IPS-20b (cell line): ENCODE data around the gene VPS11.

ENCODE experiments used
- H3K27ac ChIP-seq: one replicate; pipeline ENCODE4 v1.5.1; 2013; ENCODE audit warnings: low read length
- H3K27me3 ChIP-seq: 2 replicates; pipeline ENCODE4 v1.6.1; 2013; ENCODE audit warnings: mild to moderate bottlenecking, low read length, inconsistent platforms; ENCODE audit not compliant: insufficient read depth
- H3K36me3 ChIP-seq: 2 replicates; pipeline ENCODE4 v1.6.1; 2013; ENCODE audit warnings: low read depth, mild to moderate bottlenecking, inconsistent platforms, low read length, moderate library complexity; ENCODE audit not compliant: insufficient read depth
- H3K4me1 ChIP-seq: 2 replicates; pipeline ENCODE4 v1.6.1; 2013; ENCODE audit warnings: mild to moderate bottlenecking, control low read depth, inconsistent platforms, low read length, moderate library complexity; ENCODE audit not compliant: insufficient read depth
- H3K4me3 ChIP-seq: 2 replicates; pipeline ENCODE4 v1.5.1; 2013; ENCODE audit warnings: mild to moderate bottlenecking, low read length, inconsistent platforms
- H3K9ac ChIP-seq: 2 replicates; pipeline ENCODE4 v1.6.1; 2013; ENCODE audit warnings: low read depth, mild to moderate bottlenecking, inconsistent platforms, low read length, moderate library complexity
- H3K9me3 ChIP-seq: 2 replicates; pipeline ENCODE4 v1.6.1; 2013; ENCODE audit warnings: mild to moderate bottlenecking, low read depth, low read length, inconsistent platforms; ENCODE audit not compliant: insufficient read depth

The VPS11 gene

GRCh38 chr11:119108857-119109221 is 41.2 kb downstream of the VPS11 start:
- H3K4me1 ChIP-seq = peaks cover 7% of the 10 kb centered on the region; the same call in 1 of the 2 replicates
- no peaks in the 10 kb centered on the region for H3K36me3 ChIP-seq
- no peak overlapping the region for H3K4me3 ChIP-seq
- H3K9me3 ChIP-seq = no peaks in the 10 kb centered on the region
- H3K9ac ChIP-seq = no peak overlapping the region
- H3K27ac ChIP-seq = no peak overlapping the region
- H3K27me3 ChIP-seq = peaks cover 24% of the 10 kb centered on the region

DNA sequence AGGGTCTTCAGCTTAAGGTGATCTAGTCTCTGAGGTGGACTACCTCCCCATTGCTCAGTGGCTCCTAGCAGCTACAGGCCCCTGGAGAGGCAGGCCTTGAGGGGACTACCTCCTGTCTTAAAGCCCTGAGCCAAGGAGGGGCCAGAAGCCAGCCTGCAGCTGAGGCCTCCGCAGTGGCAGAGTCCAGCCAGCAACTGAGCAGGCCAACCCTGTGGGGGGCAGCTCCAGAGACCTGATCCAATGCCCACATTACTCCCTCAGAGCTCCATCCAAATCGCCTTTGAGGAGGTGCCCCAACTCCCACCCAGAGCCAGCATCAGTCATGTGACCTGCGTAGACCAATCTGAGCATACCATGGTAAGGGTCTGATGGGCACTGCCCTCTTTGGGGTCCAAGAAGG is 42.2 kb downstream of the VPS11 start:
- H3K36me3 ChIP-seq = no peaks in the 10 kb centered on the region
- H3K9ac ChIP-seq = no peak overlapping the region
- peaks cover 24% of the 10 kb centered on the region for H3K27me3 ChIP-seq
- H3K9me3 ChIP-seq = no peaks in the 10 kb centered on the region
- H3K4me1 ChIP-seq = peaks cover 7% of the 10 kb centered on the region; the same call in 1 of the 2 replicates
- H3K4me3 ChIP-seq = no peak overlapping the region
- H3K27ac ChIP-seq = no peak overlapping the region

- H3K9me3 ChIP-seq = no peaks in the 10 kb centered on the region
- no peak overlapping the region for H3K27ac ChIP-seq
- no peak overlapping the region for H3K4me3 ChIP-seq
- H3K27me3 ChIP-seq = peaks cover 24% of the 10 kb centered on the region
- peaks cover 7% of the 10 kb centered on the region; the same call in 1 of the 2 replicates for H3K4me1 ChIP-seq
- H3K36me3 ChIP-seq = no peaks in the 10 kb centered on the region
- no peak overlapping the region for H3K9ac ChIP-seq
Measured at GRCh38 chr11:119110439-119110838, 42.8 kb downstream of the VPS11 start.

- no peaks in the 10 kb centered on the region for H3K9me3 ChIP-seq
- H3K27me3 ChIP-seq = peaks cover 24% of the 10 kb centered on the region
- no peak overlapping the region for H3K4me3 ChIP-seq
- no peaks in the 10 kb centered on the region for H3K36me3 ChIP-seq
- H3K9ac ChIP-seq = no peak overlapping the region
- no peak overlapping the region for H3K27ac ChIP-seq
- peaks cover 4% of the 10 kb centered on the region; the same call in 1 of the 2 replicates for H3K4me1 ChIP-seq
Measured at GRCh38 chr11:119111361-119111925, 43.8 kb downstream of the VPS11 start.

DNA sequence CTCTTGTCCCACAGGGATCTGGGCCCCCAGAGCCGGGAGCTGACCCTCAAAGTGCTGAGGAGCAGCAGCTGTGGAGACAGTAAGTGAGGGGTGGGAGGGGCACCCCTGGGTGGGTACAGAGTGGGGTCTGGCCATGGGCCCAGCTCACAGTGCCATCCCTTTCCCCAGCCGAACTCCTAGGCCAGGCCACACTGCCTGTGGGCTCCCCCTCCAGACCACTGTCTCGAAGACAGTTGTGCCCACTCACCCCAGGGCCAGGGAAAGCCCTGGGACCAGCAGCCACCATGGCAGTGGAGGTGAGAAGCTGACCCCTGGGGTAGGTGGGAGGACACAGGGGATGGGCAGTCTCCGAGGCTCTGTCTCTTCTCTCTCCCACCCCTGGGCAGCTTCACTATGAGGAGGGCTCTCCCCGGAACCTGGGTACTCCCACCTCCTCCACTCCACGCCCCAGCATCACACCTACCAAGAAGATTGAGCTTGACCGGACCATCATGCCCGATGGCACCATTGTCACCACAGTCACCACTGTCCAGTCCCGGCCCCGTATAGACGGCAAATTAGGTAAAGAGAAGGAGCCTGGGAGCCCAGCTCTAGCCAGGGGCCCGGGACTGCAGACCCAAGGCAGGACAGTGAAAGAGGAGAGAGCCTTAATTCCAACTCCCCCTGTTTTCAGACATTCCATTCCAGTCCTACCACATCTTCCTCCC is 44.8 kb downstream of the VPS11 start:
- H3K9ac ChIP-seq = no peak overlapping the region

DNA sequence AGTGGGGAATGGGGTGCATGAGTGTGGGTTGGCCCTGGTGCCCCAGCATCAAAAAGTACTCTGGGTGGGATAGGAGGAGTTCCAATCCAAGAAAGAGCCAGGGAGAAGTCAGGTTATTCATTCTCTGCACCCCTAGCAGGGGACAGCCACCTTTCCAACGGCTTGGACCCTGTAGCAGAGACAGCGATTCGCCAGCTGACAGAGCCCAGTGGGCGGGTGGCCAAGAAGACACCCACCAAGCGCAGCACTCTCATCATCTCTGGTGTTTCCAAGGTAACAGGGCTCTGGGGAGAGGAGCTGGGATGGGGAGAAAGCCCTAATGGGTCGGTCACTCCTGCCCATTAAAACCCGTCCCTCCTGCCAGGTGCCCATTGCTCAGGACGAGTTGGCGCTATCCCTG is 46.1 kb downstream of the VPS11 start:
- no peaks in the 10 kb centered on the region for H3K9me3 ChIP-seq
- H3K27ac ChIP-seq = no peak overlapping the region
- H3K36me3 ChIP-seq = no peaks in the 10 kb centered on the region
- H3K4me3 ChIP-seq = no peak overlapping the region
- no peak overlapping the region for H3K9ac ChIP-seq
- no peaks in the 10 kb centered on the region for H3K4me1 ChIP-seq
- peaks cover 9% of the 10 kb centered on the region for H3K27me3 ChIP-seq

More for the DNA sequence above, 44.8 kb downstream of the VPS11 start:
- H3K4me1 ChIP-seq = no peaks in the 10 kb centered on the region
- H3K27ac ChIP-seq = no peak overlapping the region
- no peaks in the 10 kb centered on the region for H3K9me3 ChIP-seq
- no peak overlapping the region for H3K4me3 ChIP-seq
- no peaks in the 10 kb centered on the region for H3K36me3 ChIP-seq
- peaks cover 21% of the 10 kb centered on the region for H3K27me3 ChIP-seq

GRCh38 chr11:119114351-119114750 is 46.7 kb downstream of the VPS11 start:
- H3K4me1 ChIP-seq = no peaks in the 10 kb centered on the region
- H3K36me3 ChIP-seq = no peaks in the 10 kb centered on the region
- no peak overlapping the region for H3K4me3 ChIP-seq
- peaks cover 3% of the 10 kb centered on the region; the same call in 1 of the 2 replicates for H3K27me3 ChIP-seq
- H3K9me3 ChIP-seq = no peaks in the 10 kb centered on the region
- no peak overlapping the region for H3K27ac ChIP-seq
- no peak overlapping the region for H3K9ac ChIP-seq

- Histone ChIP-seq H3K9me3 (no peaks in the 10 kb centered on the region), H3K27ac (no peak overlapping the region), H3K4me3 (no peak overlapping the region), H3K9ac (no peak overlapping the region), H3K4me1 (peaks cover 2% of the 10 kb centered on the region; the same call in 1 of the 2 replicates), H3K36me3 (no peaks in the 10 kb centered on the region), H3K27me3 (no peaks in the 10 kb centered on the region)
Measured at GRCh38 chr11:119115484-119116234, 48.0 kb downstream of the VPS11 start.

DNA sequence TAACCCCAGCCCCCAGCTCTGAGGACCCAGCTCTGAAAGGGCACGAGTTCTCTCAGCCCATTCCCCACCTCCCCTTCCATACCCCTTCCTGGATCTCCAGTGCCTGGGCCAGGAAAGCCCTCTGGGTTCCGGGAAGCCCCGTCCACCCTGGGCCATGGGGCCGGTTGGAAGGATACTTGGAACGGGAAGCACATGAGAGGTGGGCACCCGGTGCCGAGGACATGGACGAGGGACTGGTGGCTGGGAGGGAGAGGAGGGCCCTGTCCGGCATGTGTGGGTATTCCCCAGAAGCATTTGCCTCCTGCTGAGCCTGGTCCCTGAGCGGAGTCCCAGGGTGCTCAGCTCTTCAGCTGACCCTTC is 48.6 kb downstream of the VPS11 start:
- no peak overlapping the region for H3K4me3 ChIP-seq
- no peak overlapping the region for H3K27ac ChIP-seq
- H3K36me3 ChIP-seq = no peaks in the 10 kb centered on the region
- H3K9me3 ChIP-seq = no peaks in the 10 kb centered on the region
- no peaks in the 10 kb centered on the region for H3K27me3 ChIP-seq
- H3K9ac ChIP-seq = no peak overlapping the region
- H3K4me1 ChIP-seq = peaks cover 2% of the 10 kb centered on the region; the same call in 1 of the 2 replicates

DNA sequence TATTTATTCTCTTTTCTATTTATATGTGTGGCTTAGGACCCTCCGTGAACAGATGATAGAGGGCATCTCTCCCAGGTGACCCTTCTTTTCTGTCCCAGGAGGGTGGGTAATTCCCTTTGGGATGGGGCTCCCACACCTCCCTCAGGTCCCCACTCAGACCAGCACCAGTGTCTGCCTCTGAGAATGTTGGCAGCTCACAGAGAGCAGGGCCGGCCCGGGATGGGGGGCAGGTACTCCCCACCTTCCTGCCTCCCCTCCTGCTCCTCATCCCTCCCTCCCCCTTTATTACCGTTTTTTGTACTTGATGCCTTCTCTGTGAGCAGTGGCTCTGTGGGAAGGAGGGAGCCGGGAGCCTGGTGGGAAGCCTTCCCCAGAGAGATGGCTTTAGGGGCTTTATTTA is 49.0 kb downstream of the VPS11 start:
- H3K27ac ChIP-seq = no peak overlapping the region

DNA sequence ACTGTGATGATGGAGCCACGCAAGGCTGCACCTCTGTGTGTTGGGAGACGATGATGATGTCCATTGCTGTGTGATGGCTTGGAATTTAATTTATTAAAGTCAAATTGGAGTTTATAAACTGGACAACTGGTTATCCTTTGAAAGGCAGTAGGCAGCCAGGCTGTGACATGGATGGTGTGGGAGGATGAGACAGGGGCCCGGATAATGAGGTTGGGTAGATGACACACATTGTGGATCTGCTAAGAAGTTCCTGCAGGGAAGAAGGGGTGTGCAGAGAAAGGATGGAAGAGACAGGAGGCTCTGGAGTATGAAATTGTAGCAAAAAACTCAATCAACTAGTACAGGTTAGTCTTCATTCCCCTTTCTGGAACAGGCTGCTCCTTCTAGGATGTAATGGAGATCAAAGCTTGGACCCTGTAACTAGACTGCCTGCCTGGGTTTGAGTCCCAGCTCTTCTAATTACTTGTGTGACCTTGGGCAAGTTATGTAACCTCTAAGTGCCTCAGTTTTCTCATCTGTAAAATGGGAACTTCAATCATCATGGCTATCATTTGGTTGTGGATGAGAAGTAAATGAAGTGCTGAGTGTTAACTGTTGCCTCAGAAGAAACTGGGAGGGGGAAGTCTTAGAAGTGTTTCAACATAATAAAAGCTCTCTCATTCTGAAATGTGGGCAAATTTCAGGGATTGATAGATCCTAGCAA is 49.5 kb downstream of the VPS11 start:
- H3K9ac ChIP-seq = no peak overlapping the region
- H3K4me1 ChIP-seq = peaks cover 4% of the 10 kb centered on the region; the same call in 1 of the 2 replicates
- no peaks in the 10 kb centered on the region for H3K36me3 ChIP-seq
- H3K27ac ChIP-seq = no peak overlapping the region
- no peaks in the 10 kb centered on the region for H3K9me3 ChIP-seq
- no peak overlapping the region for H3K4me3 ChIP-seq
- H3K27me3 ChIP-seq = no peaks in the 10 kb centered on the region

More for the DNA sequence above, 49.0 kb downstream of the VPS11 start:
- no peaks in the 10 kb centered on the region for H3K9me3 ChIP-seq
- no peaks in the 10 kb centered on the region for H3K27me3 ChIP-seq
- no peak overlapping the region for H3K4me3 ChIP-seq
- no peaks in the 10 kb centered on the region for H3K36me3 ChIP-seq
- peaks cover 2% of the 10 kb centered on the region; the same call in 1 of the 2 replicates for H3K4me1 ChIP-seq
- no peak overlapping the region for H3K9ac ChIP-seq
